T-helper 1 cell treated with Interleukin-12 subunit alpha and Interleukin-12 subunit beta and Interleukin-4 antibody, amounts not matched to agents 30 μg/mL and 1 μg/mL, for 36 hours (primary cell): ENCODE data around the gene RGSL1.
"Not testable (repeated sequence)": the region's sequence is repeated elsewhere in the genome, so short reads cannot be mapped to it uniquely, and the experiment has no call there.

Source experiments
- H3K27ac Mint-ChIP-seq: one replicate; pipeline ENCODE4 v1.8.0; 2021; ENCODE audit warnings: mild to moderate bottlenecking, mixed read lengths
- H3K27me3 Mint-ChIP-seq: one replicate; pipeline ENCODE4 v1.8.0; 2021; ENCODE audit warnings: low read depth, mixed read lengths
- H3K36me3 Mint-ChIP-seq: one replicate; pipeline ENCODE4 v1.8.0; 2021; ENCODE audit warnings: low read depth, mixed read lengths
- H3K4me1 Mint-ChIP-seq: one replicate; pipeline ENCODE4 v1.8.0; 2021; ENCODE audit warnings: low read depth, mixed read lengths
- H3K4me3 Mint-ChIP-seq: one replicate; pipeline ENCODE4 v1.8.0; 2021; ENCODE audit warnings: mild to moderate bottlenecking, moderate library complexity, mixed read lengths
- H3K9me3 Mint-ChIP-seq: one replicate; pipeline ENCODE4 v1.8.0; 2021; ENCODE audit warnings: mixed read lengths

Gene RGSL1

DNA sequence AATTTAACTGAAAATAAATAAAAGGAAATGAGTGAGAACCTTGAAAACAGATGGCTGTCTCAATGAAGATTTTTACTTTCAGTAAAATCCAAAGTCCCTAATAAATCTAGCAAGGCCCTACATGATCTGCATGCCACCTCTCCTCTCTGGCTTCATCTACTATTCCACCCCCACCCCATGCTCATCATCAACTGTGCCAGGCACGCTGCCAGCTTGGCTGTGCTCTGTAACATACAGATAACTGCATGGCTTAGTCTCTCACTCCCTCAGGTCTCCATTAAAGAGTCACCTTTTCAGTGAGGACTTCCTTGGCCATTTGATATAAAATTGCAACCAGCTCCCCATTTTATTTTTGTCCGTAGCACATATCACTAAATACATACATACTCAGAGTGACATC is 26.7 kb downstream of the RGSL1 start:
- Mint-ChIP-seq H3K27me3 (peaks cover 21% of the 10 kb centered on the region), H3K4me3 (no peak overlapping the region), H3K36me3 (no peaks in the 10 kb centered on the region), H3K27ac (no peak overlapping the region), H3K4me1 (no peaks in the 10 kb centered on the region), H3K9me3 (peaks cover 21% of the 10 kb centered on the region)

GRCh38 chr1:182478238-182478637 is 28.3 kb downstream of the RGSL1 start:
- H3K27me3 Mint-ChIP-seq: peaks cover 25% of the 10 kb centered on the region
- no peak overlapping the region for H3K4me3 Mint-ChIP-seq
- H3K27ac Mint-ChIP-seq: no peak overlapping the region
- peaks cover 21% of the 10 kb centered on the region for H3K9me3 Mint-ChIP-seq
- H3K36me3 Mint-ChIP-seq: no peaks in the 10 kb centered on the region
- no peaks in the 10 kb centered on the region for H3K4me1 Mint-ChIP-seq

- peaks cover 17% of the 10 kb centered on the region for H3K27me3 Mint-ChIP-seq
- no peak overlapping the region for H3K27ac Mint-ChIP-seq
- no peaks in the 10 kb centered on the region for H3K4me1 Mint-ChIP-seq
- H3K4me3 Mint-ChIP-seq: no peak overlapping the region
- H3K9me3 Mint-ChIP-seq: peaks cover 5% of the 10 kb centered on the region
- H3K36me3 Mint-ChIP-seq: no peaks in the 10 kb centered on the region
Measured at GRCh38 chr1:182484067-182484466, 34.1 kb downstream of the RGSL1 start.

DNA sequence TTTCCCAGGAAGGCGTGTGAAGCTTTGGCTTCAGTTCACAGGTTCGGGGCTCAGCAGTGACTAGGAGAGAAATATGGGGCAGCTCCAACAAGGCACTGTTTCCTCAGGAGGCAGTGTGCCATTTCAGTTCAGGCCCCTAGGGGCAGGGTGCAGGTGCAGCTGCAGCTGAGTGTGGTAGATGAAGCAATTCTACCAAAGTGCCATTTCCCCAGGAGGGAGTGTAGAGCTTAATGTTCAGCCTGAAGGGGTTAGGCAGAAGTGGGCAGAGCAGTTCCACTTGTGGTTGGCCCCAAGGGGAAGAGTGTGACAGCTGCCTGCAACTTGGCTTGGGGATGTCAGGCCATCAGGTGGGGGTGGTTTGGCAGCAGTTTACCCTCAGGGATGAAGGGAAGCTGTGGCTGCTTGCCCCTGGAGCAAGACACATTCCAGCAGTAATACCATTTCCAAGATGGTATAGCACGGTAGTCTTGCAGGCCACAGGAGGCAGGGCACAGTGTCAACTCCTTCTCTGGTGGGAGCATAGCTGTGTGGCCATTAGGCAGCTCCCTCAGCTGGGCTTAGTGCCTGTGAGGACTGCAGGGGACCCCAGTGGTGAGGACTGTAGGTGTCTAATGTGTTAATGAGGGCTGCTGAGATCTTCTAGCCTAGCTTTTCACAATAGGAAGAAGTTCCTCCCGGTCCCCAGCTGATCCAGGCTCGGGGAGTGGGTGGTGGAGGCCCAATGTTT is 34.7 kb downstream of the RGSL1 start:
- no peaks in the 10 kb centered on the region for H3K9me3 Mint-ChIP-seq
- H3K27ac Mint-ChIP-seq: no peak overlapping the region
- H3K4me1 Mint-ChIP-seq: no peaks in the 10 kb centered on the region
- H3K36me3 Mint-ChIP-seq: no peaks in the 10 kb centered on the region
- peaks cover 16% of the 10 kb centered on the region for H3K27me3 Mint-ChIP-seq
- H3K4me3 Mint-ChIP-seq: no peak overlapping the region

GRCh38 chr1:182485861-182486260 is 35.9 kb downstream of the RGSL1 start:
- Mint-ChIP-seq H3K27ac (no peak overlapping the region), H3K4me1 (no peaks in the 10 kb centered on the region), H3K9me3 (no peaks in the 10 kb centered on the region), H3K36me3 (no peaks in the 10 kb centered on the region), H3K27me3 (peaks cover 12% of the 10 kb centered on the region), H3K4me3 (no peak overlapping the region)

DNA sequence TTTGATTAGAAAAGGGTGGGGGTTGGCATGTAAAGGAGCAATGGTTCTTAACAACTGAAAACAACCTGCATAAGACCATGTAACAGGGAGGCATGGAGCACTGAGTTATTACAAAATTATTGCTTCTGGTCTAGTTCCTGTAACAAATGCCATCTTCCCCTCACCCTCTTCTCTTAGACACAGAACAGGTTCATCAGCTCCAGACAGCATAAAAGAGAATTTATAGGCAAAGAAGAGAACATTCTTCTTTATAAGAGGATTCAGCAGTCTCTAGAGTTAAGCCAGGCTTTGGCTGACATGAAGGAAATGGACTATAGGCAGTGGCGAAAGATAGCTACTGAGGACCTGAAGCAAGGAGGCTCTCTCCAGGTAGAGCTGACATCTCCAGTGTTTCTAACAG is 38.9 kb downstream of the RGSL1 start:
- H3K4me1 Mint-ChIP-seq: no peaks in the 10 kb centered on the region
- no peak overlapping the region for H3K27ac Mint-ChIP-seq
- no peak overlapping the region for H3K4me3 Mint-ChIP-seq
- no peaks in the 10 kb centered on the region for H3K36me3 Mint-ChIP-seq
- H3K27me3 Mint-ChIP-seq: peaks cover 7% of the 10 kb centered on the region
- H3K9me3 Mint-ChIP-seq: no peaks in the 10 kb centered on the region

GRCh38 chr1:182493063-182493462 is 43.1 kb downstream of the RGSL1 start:
- H3K4me3 Mint-ChIP-seq: no peak overlapping the region
- no peaks in the 10 kb centered on the region for H3K4me1 Mint-ChIP-seq
- no peaks in the 10 kb centered on the region for H3K9me3 Mint-ChIP-seq
- no peak overlapping the region for H3K27ac Mint-ChIP-seq
- H3K36me3 Mint-ChIP-seq: no peaks in the 10 kb centered on the region
- peaks cover 6% of the 10 kb centered on the region for H3K27me3 Mint-ChIP-seq

GRCh38 chr1:182495002-182495401 is 45.1 kb downstream of the RGSL1 start:
- H3K27me3 Mint-ChIP-seq: peaks cover 3% of the 10 kb centered on the region
- H3K9me3 Mint-ChIP-seq: no peaks in the 10 kb centered on the region
- H3K4me1 Mint-ChIP-seq: no peaks in the 10 kb centered on the region
- H3K36me3 Mint-ChIP-seq: no peaks in the 10 kb centered on the region
- no peak overlapping the region for H3K4me3 Mint-ChIP-seq
- H3K27ac Mint-ChIP-seq: no peak overlapping the region

DNA sequence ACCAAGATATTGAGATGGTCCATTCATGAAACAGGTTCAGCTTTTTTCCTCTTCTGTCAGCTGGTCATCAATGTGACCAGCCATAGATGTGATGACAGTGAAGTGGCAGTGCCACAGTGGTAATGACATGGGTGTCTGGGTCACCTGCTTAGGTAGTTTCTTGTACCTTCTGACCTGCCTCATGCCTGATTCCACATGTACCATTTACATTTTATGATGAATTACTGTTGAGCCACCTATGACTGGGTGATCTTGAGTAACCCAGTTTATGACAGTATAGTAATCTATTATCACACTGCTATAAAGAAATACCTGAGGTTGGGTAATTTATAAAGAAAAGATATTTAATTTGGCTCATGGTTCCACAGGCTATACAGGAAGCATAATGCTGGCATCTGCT is 45.7 kb downstream of the RGSL1 start:
- Mint-ChIP-seq H3K4me1 (no peaks in the 10 kb centered on the region), H3K27me3 (peaks cover 3% of the 10 kb centered on the region), H3K36me3 (no peaks in the 10 kb centered on the region), H3K27ac (no peak overlapping the region), H3K4me3 (no peak overlapping the region), H3K9me3 (no peaks in the 10 kb centered on the region)

DNA sequence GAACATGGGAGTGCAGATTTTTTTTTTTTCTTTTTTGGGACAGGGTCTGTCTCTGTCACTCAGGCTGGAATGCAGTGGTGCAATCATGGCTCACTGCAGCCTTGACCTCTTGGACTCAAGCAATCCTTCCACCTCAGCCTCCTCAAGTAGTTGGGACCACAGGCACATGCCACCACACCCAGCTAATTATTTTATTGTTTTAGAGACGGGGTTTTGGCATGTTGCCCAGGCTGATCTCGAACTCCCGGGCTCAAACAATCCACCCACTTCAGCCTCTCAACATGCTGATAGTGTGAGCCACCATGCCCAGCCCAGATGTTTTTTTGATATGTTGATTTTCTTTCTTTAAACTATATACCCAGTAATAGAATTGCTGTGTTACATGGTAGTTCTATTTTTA is 57.7 kb downstream of the RGSL1 start:
- Mint-ChIP-seq H3K27ac (no peak overlapping the region), H3K9me3 (peaks cover 3% of the 10 kb centered on the region), H3K36me3 (no peaks in the 10 kb centered on the region), H3K4me3 (no peak overlapping the region), H3K4me1 (no peaks in the 10 kb centered on the region), H3K27me3 (no peaks in the 10 kb centered on the region)

- H3K27me3 Mint-ChIP-seq: peaks cover 14% of the 10 kb centered on the region
Measured at GRCh38 chr1:182515556-182515955, 65.6 kb downstream of the RGSL1 start.

DNA sequence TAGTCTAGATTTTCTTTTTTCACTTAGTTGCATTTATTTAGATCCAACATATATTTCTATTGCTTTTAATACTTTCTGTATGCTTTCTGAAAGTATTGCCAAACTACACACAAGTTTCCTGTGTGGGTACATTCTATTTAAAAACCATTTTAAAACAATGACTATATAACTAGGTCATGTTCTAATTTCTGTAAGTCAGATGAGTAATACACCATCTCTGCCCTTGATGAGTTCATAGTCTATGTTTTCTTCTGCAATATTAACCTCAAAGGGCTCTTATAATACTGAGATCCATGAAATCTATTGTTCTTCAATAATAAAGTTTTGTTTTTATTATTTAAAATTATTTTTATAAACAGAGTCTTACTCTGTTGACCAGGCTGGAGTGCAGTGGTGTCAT is 70.8 kb downstream of the RGSL1 start:
- H3K9me3 Mint-ChIP-seq: peaks cover 12% of the 10 kb centered on the region
- H3K27me3 Mint-ChIP-seq: peaks cover 14% of the 10 kb centered on the region
- no peaks in the 10 kb centered on the region for H3K4me1 Mint-ChIP-seq
- H3K27ac Mint-ChIP-seq: no peak overlapping the region
- H3K4me3 Mint-ChIP-seq: no peak overlapping the region
- H3K36me3 Mint-ChIP-seq: no peaks in the 10 kb centered on the region

More at GRCh38 chr1:182515556-182515955, 65.6 kb downstream of the RGSL1 start:
- Mint-ChIP-seq H3K4me3 (no peak overlapping the region), H3K27ac (no peak overlapping the region), H3K9me3 (peaks cover 8% of the 10 kb centered on the region), H3K36me3 (no peaks in the 10 kb centered on the region), H3K4me1 (no peaks in the 10 kb centered on the region)

DNA sequence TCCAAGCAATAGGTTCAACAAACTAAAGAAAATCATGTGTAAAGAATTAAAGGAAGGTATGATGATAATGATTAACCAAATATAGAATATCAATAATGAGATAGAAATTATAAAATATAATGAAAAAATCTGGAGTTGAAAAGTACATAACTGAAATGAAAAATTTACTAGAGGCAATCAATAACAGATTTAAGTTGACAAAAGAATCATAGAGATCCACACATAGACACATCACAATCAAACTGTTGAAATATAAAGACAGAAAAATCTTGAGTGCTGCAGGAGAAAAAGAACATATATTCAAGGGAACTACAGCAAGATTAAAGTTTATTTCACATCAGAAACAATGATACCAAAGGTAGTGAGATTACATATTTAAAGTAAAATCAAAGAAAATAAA is 75.4 kb downstream of the RGSL1 start:
- no peak overlapping the region for H3K27ac Mint-ChIP-seq
- no peaks in the 10 kb centered on the region for H3K4me1 Mint-ChIP-seq
- H3K27me3 Mint-ChIP-seq: no peaks in the 10 kb centered on the region
- peaks cover 22% of the 10 kb centered on the region for H3K9me3 Mint-ChIP-seq
- H3K36me3 Mint-ChIP-seq: no peaks in the 10 kb centered on the region
- no peak overlapping the region for H3K4me3 Mint-ChIP-seq

- Mint-ChIP-seq H3K9me3 (peaks cover 22% of the 10 kb centered on the region), H3K4me3 (no peak overlapping the region), H3K4me1 (no peaks in the 10 kb centered on the region)
Measured at GRCh38 chr1:182527680-182528079, 77.7 kb downstream of the RGSL1 start.

DNA sequence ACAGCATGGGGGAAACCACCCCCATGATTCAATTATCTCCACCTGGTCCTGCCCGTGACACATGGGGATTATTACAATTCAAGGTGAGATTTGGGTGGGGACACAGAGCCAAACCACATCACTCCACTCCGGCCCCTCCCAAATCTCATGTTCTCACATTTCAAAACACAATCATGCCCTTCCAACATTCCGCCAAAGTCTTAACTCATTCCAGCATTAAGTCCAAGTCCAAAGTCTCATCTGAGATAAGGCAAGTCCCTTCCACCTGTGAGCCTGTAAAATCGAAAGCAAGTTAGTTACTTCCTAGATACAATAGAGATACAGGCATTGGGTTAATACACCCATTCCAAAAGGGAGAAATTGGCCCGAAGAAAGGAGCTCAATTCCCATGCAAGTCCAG is 78.3 kb downstream of the RGSL1 start:
- not testable (repeated sequence) for H3K27ac Mint-ChIP-seq, H3K4me3 Mint-ChIP-seq, H3K36me3 Mint-ChIP-seq, H3K27me3 Mint-ChIP-seq, H3K4me1 Mint-ChIP-seq
- peaks cover 22% of the 10 kb centered on the region for H3K9me3 Mint-ChIP-seq

More at GRCh38 chr1:182527680-182528079, 77.7 kb downstream of the RGSL1 start:
- H3K27ac Mint-ChIP-seq: no peak overlapping the region
- H3K27me3 Mint-ChIP-seq: no peaks in the 10 kb centered on the region
- H3K36me3 Mint-ChIP-seq: no peaks in the 10 kb centered on the region

DNA sequence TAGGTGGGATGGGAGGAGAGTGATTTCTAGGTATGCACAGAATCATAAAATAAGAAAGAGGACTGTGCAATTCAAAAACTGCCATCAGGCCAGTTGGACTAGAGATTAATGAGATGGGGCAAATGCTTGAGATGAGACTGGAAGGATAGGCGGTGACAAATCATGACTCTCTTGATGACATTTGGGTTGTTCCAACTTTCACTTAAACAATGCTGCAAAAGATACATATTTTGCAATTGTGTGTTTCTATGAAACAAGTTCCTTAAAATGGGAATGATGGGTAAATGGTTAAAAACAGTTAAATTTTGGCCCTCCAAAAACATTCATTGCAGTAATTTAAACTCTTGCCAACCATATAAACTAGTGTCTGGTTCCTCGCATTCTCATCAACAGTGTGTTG is 84.0 kb downstream of the RGSL1 start:
- Mint-ChIP-seq H3K27me3 (peaks cover 3% of the 10 kb centered on the region), H3K36me3 (no peaks in the 10 kb centered on the region)

More for the DNA sequence above, 84.0 kb downstream of the RGSL1 start:
- H3K27ac Mint-ChIP-seq: no peak overlapping the region
- H3K4me3 Mint-ChIP-seq: no peak overlapping the region
- no peaks in the 10 kb centered on the region for H3K4me1 Mint-ChIP-seq
- no peaks in the 10 kb centered on the region for H3K9me3 Mint-ChIP-seq
